ENCODE measurements around the gene PLAGL2. TPM values are rescaled to one million over a fixed set of nuclear protein-coding genes. Genes with fewer than 3 reads are reported as not detected.
"Not testable (repeated sequence)": the region's sequence is repeated elsewhere in the genome, so short reads cannot be mapped to it uniquely, and the experiment has no call there.

The PLAGL2 gene
- 10.9 and 12.5 TPM in 2 replicates for polyA plus RNA-seq (2014; cell fraction: cytosol; rRNA removed)
- polyA plus RNA-seq (2014; cell fraction: nucleus; rRNA removed), result 4.4 and 12.4 TPM in 2 replicates

DNA sequence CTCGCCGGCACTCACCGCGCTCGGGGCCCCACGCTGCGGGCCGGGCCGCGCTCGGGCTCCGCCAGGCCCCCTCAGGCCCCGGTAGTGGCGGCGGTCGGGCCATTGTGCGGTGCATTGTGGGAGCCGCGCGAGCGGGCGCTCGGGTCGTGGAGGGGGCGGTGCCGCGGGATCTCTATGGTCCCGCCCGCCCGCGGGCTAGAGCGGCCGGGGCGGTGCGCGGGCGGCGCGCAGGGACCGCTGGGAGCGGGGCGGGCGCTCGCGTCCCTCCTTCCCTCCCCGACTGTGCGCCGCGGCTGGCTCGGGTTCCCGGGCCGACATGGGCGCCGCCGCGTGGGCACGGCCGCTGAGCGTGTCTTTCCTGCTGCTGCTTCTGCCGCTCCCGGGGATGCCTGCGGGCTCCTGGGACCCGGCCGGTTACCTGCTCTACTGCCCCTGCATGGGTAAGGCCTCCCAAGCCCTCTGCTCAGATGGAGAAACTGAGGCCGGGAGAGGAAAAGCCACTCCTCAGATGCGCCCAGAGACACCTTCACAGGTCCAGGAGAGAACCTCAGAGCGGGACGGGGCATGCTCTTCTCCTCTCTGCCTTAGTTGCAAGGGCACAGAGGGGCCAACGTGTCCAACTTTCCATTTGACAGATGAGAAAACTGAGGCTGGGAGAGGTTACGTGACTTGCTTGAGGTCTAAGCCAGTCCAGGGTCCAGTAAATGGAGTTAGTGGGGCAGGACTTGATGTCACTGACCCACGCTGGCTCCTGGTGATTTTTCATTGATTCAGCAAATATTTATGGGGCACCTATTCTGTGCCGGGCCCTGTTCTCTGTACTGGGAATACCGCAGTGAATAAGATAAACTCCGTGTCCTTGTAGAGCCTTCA is at the start of gene PLAGL2, which contains the start of gene POFUT1:
TSS of gene PLAGL2 (minus strand) at position 118 of the 873 bp plus-strand sequence. CDS start 5,565 bp downstream, outside the sequence.
TSS of gene POFUT1 (plus strand) at position 255 of the 873 bp plus-strand sequence. CDS start at position 317, 62 bp downstream.
- peak; percentile 87 for DNase-seq (ENCODE audit: low spot score)

- no peak for DNase-seq (ENCODE audit: low spot score)
These were observed 44.6 kb upstream of the PLAGL2 start for GRCh38 chr20:32252189-32252588.

GRCh38 chr20:32251470-32251869 is 43.9 kb upstream of the PLAGL2 start:
- DNase-seq (ENCODE audit: low spot score), result no peak

GRCh38 chr20:32249030-32249738 is 41.6 kb upstream of the PLAGL2 start:
- no peak for DNase-seq (ENCODE audit: low spot score)

DNA sequence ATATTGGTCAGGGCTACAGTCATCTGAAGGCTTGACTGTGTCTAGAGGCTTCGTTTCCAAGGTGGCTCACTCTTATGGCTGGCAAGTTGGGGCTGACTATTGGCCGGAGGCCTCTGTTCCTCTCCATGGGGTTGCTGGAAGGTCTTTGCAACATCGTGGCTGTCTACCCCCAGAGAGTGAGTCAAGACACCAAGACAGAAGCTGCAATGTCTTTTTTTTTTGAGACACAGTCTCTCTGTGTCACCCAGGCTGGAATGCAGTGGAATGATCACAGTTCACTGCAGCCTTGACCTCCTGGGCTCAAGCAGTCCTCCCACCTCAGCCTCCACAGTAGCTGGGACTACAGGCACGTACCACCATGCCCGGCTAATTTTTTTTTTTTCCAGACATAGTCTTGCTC is 40.5 kb upstream of the PLAGL2 start:
- DNase-seq (ENCODE audit: low spot score), result no peak

DNA sequence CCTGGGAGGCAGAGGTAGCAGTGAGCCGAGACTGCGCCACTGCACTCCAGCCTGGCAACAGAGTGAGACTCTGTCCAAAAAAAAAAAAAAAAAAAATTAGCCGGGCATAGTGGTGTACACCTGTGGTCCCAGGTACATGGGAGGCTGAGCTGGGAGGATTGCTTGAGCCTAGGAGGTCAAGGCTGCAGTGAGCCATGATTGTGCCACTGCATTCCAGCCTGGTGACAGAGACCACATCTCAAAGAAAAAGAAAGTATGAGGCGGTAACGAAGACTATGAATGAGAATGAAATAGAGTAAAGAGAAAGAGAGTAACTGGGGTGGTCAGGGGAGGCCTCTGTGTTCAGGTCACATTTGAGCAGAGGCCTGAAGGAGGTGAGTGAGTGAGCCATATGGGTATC is 38.7 kb upstream of the PLAGL2 start:
- not testable (repeated sequence) for DNase-seq (ENCODE audit: low spot score)

GRCh38 chr20:32244959-32245358 is 37.4 kb upstream of the PLAGL2 start:
- DNase-seq (ENCODE audit: low spot score), result no peak

GRCh38 chr20:32244150-32244823 is 36.7 kb upstream of the PLAGL2 start:
- DNase-seq (ENCODE audit: low spot score), result no peak

- DNase-seq (ENCODE audit: low spot score), result peak; percentile 29
These were observed 34.3 kb upstream of the PLAGL2 start for GRCh38 chr20:32241807-32242206.

DNA sequence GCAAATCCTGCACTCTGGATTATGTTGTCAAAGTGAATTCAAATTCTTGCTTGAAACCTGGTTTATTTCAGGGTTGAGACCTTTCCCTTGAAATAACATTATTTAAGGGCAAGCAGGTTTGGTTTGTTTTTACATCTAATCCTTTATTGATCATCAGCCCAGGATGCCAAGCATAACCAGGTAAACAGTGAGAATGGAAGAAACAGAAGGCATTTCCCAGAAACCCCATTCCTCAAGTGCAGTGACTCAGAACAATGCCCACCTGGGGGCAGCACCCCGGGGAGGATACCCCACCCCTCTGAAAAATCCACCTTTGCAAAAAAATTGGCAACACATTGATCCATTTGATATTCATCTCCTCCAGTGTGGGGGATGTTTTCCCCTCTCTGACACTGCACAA is 32.7 kb upstream of the PLAGL2 start:
- DNase-seq (ENCODE audit: low spot score), result no peak

GRCh38 chr20:32238483-32239425 is 31.2 kb upstream of the PLAGL2 start:
- DNase-seq (ENCODE audit: low spot score), result no peak

GRCh38 chr20:32237419-32237818 is 29.9 kb upstream of the PLAGL2 start:
- no peak for DNase-seq (ENCODE audit: low spot score)

DNA sequence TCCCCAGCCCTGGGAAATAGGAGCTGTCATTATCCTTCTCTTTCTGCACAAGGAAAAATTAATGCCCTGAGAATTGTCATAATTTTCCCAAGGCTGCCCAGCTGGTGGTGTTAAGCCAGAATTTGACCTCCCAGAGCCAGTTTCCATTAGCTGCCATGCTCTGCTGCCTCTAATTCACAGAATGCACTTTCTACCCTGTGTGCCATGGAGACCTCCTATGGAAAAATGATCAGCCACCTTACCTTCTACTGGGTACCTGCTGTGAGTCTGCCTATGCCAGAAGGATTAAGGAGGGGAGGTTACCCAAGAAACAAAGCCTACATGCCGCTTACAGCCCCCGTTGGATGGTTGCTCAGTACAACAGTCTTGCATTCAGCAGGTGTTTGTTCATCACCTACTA is 29.3 kb upstream of the PLAGL2 start:
- DNase-seq (ENCODE audit: low spot score), result no peak

DNA sequence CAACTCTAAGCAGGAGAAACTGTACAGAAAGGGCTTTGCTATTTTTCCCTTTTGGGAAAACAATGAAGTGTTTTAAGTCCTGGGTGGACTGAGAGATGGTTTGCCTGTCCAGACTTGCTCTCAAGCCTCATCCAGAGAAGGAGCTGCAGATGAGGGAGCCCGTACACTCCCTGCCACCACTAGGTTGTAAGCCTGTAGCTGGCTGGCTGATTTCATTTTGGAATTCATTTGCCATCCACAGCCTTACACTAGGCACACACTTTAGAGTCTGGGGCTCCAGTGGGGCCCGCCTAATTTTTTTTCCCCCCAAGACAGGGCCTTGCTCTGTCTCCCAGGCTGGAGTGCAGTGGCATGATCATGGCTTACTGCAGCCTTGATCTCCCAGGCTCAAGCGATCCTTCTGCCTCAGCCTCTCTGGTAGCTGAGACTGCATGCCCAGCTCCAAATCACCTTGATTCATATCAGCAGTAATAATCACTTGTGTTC is 28.5 kb upstream of the PLAGL2 start:
- no peak for DNase-seq (ENCODE audit: low spot score)

GRCh38 chr20:32235331-32236047 is 27.9 kb upstream of the PLAGL2 start:
- DNase-seq (ENCODE audit: low spot score), result no peak

DNA sequence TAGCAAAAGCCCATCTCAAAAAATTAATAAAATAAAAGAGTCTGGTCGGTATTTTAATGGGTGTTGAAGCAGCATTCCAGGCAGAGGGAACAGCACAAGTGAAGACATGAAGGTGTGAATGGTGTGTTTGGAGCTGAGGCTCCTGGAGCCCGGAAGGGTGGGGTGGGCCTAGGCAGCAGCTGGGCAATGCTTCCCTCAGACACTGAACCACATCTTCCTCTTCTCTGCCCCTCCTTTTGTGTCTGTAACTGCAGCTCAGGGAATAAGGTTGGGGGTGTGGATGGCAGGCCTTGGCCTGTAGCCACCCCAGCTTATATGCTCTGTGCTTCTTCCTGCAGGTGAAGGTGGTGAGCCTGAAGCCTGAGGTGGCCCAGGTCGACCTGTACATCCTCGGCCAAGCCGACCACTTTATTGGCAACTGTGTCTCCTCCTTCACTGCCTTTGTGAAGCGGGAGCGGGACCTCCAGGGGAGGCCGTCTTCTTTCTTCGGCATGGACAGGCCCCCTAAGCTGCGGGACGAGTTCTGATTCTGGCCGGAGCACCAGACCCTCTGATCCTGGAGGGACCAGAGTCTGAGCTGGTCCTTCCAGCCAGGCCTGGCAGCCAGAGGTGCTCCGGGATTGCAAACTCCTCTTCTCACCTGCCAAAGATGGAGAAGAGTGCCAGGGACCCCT is 26.7 kb upstream of the PLAGL2 start:
- DNase-seq (ENCODE audit: low spot score), result no peak

GRCh38 chr20:32233286-32233685 is 25.7 kb upstream of the PLAGL2 start:
- DNase-seq (ENCODE audit: low spot score), result no peak

GRCh38 chr20:32232326-32232886 is 24.9 kb upstream of the PLAGL2 start:
- no peak for DNase-seq (ENCODE audit: low spot score)

DNA sequence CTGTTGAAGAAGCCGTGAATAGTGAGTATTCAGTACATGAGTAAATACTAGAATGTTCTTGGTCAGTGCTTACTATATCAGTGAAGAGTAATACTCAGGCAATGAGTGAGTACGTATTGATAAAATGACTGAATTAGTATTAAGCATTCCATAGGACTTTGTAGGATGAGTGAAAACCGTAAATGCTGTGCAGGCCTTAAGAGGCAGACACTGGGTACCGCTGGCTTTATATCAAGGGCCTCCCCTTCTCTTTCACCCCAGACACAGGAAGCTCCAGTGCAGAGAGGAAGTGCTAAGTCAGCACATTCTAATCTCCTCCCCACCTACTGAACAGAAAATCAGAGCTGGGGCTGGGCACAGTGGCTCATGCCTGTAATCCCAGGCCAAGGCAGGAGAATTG is 24.3 kb upstream of the PLAGL2 start:
- DNase-seq (ENCODE audit: low spot score), result no peak
